ENCODE results near the gene ABCF2. TPM values are rescaled to one million over a fixed set of nuclear protein-coding genes. Genes with fewer than 3 reads are reported as not detected.
A peak's percentile ranks its signal among the peaks of the same experiment; 100 is the strongest.

ABCF2 gene
- polyA plus RNA-seq, 3 donors = 18.0 to 22.0 (median 21.1) TPM

DNA sequence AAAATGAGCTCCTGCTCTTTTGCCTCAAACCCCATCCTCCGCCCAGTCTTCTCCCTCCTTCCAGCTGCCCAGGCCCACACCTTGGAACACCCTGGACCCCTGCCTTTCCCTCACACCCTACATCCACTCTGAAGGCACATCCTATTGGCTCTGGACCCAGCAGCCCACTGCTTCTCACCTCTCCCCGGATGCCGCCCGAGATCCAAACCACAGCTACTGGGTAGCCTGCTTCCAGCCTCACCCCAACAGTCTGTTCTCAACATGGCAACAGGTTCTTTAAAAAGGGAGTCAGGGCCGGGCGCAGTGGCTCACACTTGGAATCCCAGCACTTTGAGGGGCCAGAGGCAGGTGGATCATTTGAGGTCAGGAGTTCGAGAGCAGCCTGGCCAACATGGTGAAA lies 31.0 kb upstream of the ABCF2 start:
- H3K9ac ChIP-seq (ENCODE audit: insufficient read depth, low read length, poor library complexity, severe bottlenecking) = no peak overlapping the region
- H3K9me3 Mint-ChIP-seq = peaks cover 0 to 4% (median 2%) of the 10 kb centered on the region in 7 donors
- 96% methylated on average over 7 of the region's 7 CpGs for WGBS (ENCODE audit: insufficient coverage)

DNA sequence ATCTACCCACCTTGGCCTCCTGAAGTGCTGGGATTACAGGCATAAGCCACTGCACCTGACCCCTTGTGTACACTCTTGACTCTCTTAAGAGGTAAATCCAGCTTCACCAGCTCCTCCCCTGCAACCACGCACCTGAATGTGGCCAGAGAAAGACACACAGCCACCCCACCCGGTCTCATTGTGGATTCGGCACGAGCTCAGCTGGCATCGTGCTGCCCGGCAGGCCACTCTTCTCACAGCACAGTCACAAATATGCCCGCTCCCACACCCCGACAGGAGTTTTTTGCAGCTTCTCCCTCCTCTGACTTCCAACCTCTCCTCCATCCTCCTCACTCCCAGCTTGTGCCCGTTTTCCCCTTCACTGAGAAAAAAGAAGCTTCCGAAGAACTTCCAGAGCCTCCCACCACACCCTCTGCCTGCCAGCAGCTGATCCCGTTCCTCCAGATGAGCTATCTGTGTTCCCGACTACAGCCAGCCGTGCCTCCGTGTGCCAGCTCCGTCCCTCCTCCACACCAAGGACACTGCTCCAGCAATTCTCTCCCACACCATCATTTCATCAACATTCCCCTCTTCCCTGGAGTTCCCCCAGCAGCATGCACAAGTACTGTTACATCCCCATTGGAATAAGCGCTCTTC lies 29.5 kb upstream of the ABCF2 start:
- Histone ChIP-seq H2AFZ (ENCODE audit: insufficient read depth, low read depth, low read length, poor library complexity, severe bottlenecking) (no peak overlapping the region), H3K4me3 (replicated peaks in 1 of 3; ENCODE audit: low read depth in 2 of 3, low read length in 3 of 3) (no peak overlapping the region), H3K27ac (ENCODE audit: low read depth in 1 of 2, low read length in 2 of 2) (no peak overlapping the region), H3K36me3 (replicated peaks in 1 of 2; ENCODE audit: control insufficient read depth in 1 of 2, insufficient read depth in 2 of 2, low read length in 2 of 2) (no peaks in the 10 kb centered on the region), H3K4me1 (ENCODE audit: control insufficient read depth in 1 of 2, insufficient read depth in 2 of 2, low read length in 2 of 2) (peaks cover 9 to 10% of the 10 kb centered on the region in 2 donors), H3K9ac (ENCODE audit: insufficient read depth, low read length, poor library complexity, severe bottlenecking) (no peak overlapping the region), H3K79me2 (ENCODE audit: insufficient read depth, low read length) (no peaks in the 10 kb centered on the region), H3K9me3 (replicated peaks in 1 of 2; ENCODE audit: control insufficient read depth in 1 of 2, insufficient read depth in 1 of 2, low read length in 2 of 2) (no peaks in the 10 kb centered on the region), H4K20me1 (ENCODE audit: insufficient read depth, low read length) (peaks cover 81% of the 10 kb centered on the region), H3K4me2 (replicated peaks; ENCODE audit: extremely low read depth, low read length, poor library complexity, severe bottlenecking) (no peak overlapping the region), H3K27me3 (ENCODE audit: control insufficient read depth in 2 of 2, insufficient read depth in 2 of 2, low read length in 2 of 2) (peaks cover 14 to 26% of the 10 kb centered on the region in 2 donors)
- WGBS (ENCODE audit: insufficient coverage) = 96% methylated on average over 16 of the region's 16 CpGs
- H3K27ac Mint-ChIP-seq = no peak overlapping the region
- H3K27me3 Mint-ChIP-seq (ENCODE audit: low read depth in 3 of 3) = peaks cover 34 to 53% (median 45%) of the 10 kb centered on the region in 3 donors
- peaks cover 15% of the 10 kb centered on the region for H3K4me1 Mint-ChIP-seq
- intact Hi-C loops (cut with micrococcal nuclease) = no loop called here
- H3K9me3 Mint-ChIP-seq = peaks cover 0 to 7% (median 5%) of the 10 kb centered on the region in 7 donors
- H3K4me3 Mint-ChIP-seq = no peak overlapping the region
- DNase-seq = no peak
- peaks cover 19 to 58% of the 10 kb centered on the region in 2 donors for H3K36me3 Mint-ChIP-seq
- TF ChIP-seq, protein P1, sequence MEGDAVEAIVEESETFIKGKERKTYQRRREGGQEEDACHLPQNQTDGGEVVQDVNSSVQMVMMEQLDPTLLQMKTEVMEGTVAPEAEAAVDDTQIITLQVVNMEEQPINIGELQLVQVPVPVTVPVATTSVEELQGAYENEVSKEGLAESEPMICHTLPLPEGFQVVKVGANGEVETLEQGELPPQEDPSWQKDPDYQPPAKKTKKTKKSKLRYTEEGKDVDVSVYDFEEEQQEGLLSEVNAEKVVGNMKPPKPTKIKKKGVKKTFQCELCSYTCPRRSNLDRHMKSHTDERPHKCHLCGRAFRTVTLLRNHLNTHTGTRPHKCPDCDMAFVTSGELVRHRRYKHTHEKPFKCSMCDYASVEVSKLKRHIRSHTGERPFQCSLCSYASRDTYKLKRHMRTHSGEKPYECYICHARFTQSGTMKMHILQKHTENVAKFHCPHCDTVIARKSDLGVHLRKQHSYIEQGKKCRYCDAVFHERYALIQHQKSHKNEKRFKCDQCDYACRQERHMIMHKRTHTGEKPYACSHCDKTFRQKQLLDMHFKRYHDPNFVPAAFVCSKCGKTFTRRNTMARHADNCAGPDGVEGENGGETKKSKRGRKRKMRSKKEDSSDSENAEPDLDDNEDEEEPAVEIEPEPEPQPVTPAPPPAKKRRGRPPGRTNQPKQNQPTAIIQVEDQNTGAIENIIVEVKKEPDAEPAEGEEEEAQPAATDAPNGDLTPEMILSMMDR (IDR thresholded peaks at IDR 0.05) = no peak

More for the DNA sequence above, 31.0 kb upstream of the ABCF2 start:
- Histone ChIP-seq H3K27ac (ENCODE audit: low read depth in 1 of 2, low read length in 2 of 2) (no peak overlapping the region), H4K20me1 (ENCODE audit: insufficient read depth, low read length) (peaks cover 83% of the 10 kb centered on the region), H3K79me2 (ENCODE audit: insufficient read depth, low read length) (no peaks in the 10 kb centered on the region), H3K4me2 (replicated peaks; ENCODE audit: extremely low read depth, low read length, poor library complexity, severe bottlenecking) (no peak overlapping the region), H3K4me3 (replicated peaks in 1 of 3; ENCODE audit: low read depth in 2 of 3, low read length in 3 of 3) (no peak overlapping the region), H2AFZ (ENCODE audit: insufficient read depth, low read depth, low read length, poor library complexity, severe bottlenecking) (no peak overlapping the region), H3K36me3 (replicated peaks in 1 of 2; ENCODE audit: control insufficient read depth in 1 of 2, insufficient read depth in 2 of 2, low read length in 2 of 2) (no peaks in the 10 kb centered on the region), H3K4me1 (ENCODE audit: control insufficient read depth in 1 of 2, insufficient read depth in 2 of 2, low read length in 2 of 2) (no peaks in the 10 kb centered on the region), H3K27me3 (ENCODE audit: control insufficient read depth in 2 of 2, insufficient read depth in 2 of 2, low read length in 2 of 2) (peaks cover 3 to 14% of the 10 kb centered on the region in 2 donors), H3K9me3 (replicated peaks in 1 of 2; ENCODE audit: control insufficient read depth in 1 of 2, insufficient read depth in 1 of 2, low read length in 2 of 2) (no peaks in the 10 kb centered on the region)
- H3K4me3 Mint-ChIP-seq = no peak overlapping the region
- intact Hi-C loops (cut with micrococcal nuclease) = no loop called here
- peaks cover 15 to 56% of the 10 kb centered on the region in 2 donors for H3K36me3 Mint-ChIP-seq
- peaks cover 5% of the 10 kb centered on the region for H3K4me1 Mint-ChIP-seq
- peaks cover 25 to 41% (median 35%) of the 10 kb centered on the region in 3 donors for H3K27me3 Mint-ChIP-seq (ENCODE audit: low read depth in 3 of 3)
- H3K27ac Mint-ChIP-seq = peak overlapping the region in 1 of 7 donors; percentile 37
- TF ChIP-seq, protein P1 (IDR thresholded peaks at IDR 0.05) = no peak
- DNase-seq = no peak

Measured in CD14-positive monocyte (primary cell).